Naive B cell (primary cell): ENCODE results near the gene KAT14. TPM values are rescaled to one million over a fixed set of nuclear protein-coding genes. Genes with fewer than 3 reads are reported as not detected.
A peak's percentile ranks its signal among the peaks of the same experiment; 100 is the strongest.
"Not testable (repeated sequence)": the region's sequence is repeated elsewhere in the genome, so short reads cannot be mapped to it uniquely, and the experiment has no call there.

Experiments
- ATAC-seq, 2 donors: fragments of 150-1000 bp; cut with Tn5 transposase; 2 replicates each; pipeline ENCODE4 v1.10.0; 2021; ENCODE audit warnings: low read depth in 2 of 2, mild to moderate bottlenecking in 2 of 2, moderate library complexity in 2 of 2
- DNase-seq: peaks from one replicate; pipeline ENCODE4 v3.0.0; 2022
- H3K27ac Mint-ChIP-seq, 6 donors: one replicate each; pipeline ENCODE4 v1.8.0; 2020 to 2022; ENCODE audit warnings: mild to moderate bottlenecking in 6 of 6, mixed read lengths in 6 of 6, moderate library complexity in 5 of 6, inconsistent platforms in 2 of 6
- H3K27me3 Mint-ChIP-seq, 3 donors: one replicate each; pipeline ENCODE4 v1.8.0; 2021 to 2022; ENCODE audit warnings: mixed read lengths in 3 of 3, mild to moderate bottlenecking in 1 of 3
- H3K36me3 Mint-ChIP-seq, 2 donors: one replicate each; pipeline ENCODE4 v1.8.0; 2020 to 2022; ENCODE audit warnings: mixed read lengths in 2 of 2, inconsistent platforms in 1 of 2, mild to moderate bottlenecking in 1 of 2
- H3K4me1 Mint-ChIP-seq, 3 donors: one replicate each; pipeline ENCODE4 v1.8.0; 2020 to 2022; ENCODE audit warnings: mixed read lengths in 3 of 3, inconsistent platforms in 1 of 3, mild to moderate bottlenecking in 1 of 3, moderate library complexity in 1 of 3
- H3K4me3 Mint-ChIP-seq, 8 donors: one replicate each; pipeline ENCODE4 v1.8.0; 2020 to 2022; ENCODE audit warnings: mild to moderate bottlenecking in 8 of 8, mixed read lengths in 8 of 8, moderate library complexity in 8 of 8, inconsistent platforms in 2 of 8
- H3K9me3 Mint-ChIP-seq, 7 donors: one replicate each; pipeline ENCODE4 v1.8.0; 2020 to 2022; ENCODE audit warnings: mixed read lengths in 7 of 7, mild to moderate bottlenecking in 5 of 7, inconsistent platforms in 2 of 7, moderate library complexity in 1 of 7
- polyA plus RNA-seq, 6 donors: library from polyadenylated mRNA; unstranded; fragments of 300-500 nt; fragmentation: Illumina TruSeq; gene quantifications; one replicate each; pipeline ENCODE4 v1.2.3, GENCODE V29; 2021; ENCODE audit warnings: low read depth in 6 of 6

Gene KAT14
- 10 to 100 TPM; 12.7 to 30.4 (median 18.3) TPM for polyA plus RNA-seq

- H3K36me3 Mint-ChIP-seq: peaks cover 4 to 5% of the 10 kb centered on the region in 2 donors
- peak within 1 kb of the TSS; percentile 87 to 96 (median 94) for H3K4me3 Mint-ChIP-seq
- peaks cover under 1 to 7% (median under 1%) of the 10 kb centered on the region in 3 donors for H3K27me3 Mint-ChIP-seq
- H3K27ac Mint-ChIP-seq: peak within 1 kb of the TSS; percentile 87 to 94 (median 91)
- H3K9me3 Mint-ChIP-seq: no peaks in the 10 kb centered on the region
- peak; percentile 85 to 86 for ATAC-seq
- peaks cover 21 to 35% (median 33%) of the 10 kb centered on the region in 3 donors for H3K4me1 Mint-ChIP-seq
- DNase-seq: peak; percentile 91
Observed at GRCh38 chr20:18137412-18138265, at the start of gene KAT14, which contains the start of gene PET117. KAT14 (plus strand) TSS chr20:18137863; CDS start chr20:18142661, 4,798 bp downstream. PET117 (plus strand) TSS chr20:18137863; CDS start chr20:18137956, 93 bp downstream.

GRCh38 chr20:18088298-18088697 is 49.4 kb upstream of the KAT14 start:
- not testable (repeated sequence) for H3K4me3 Mint-ChIP-seq, H3K27ac Mint-ChIP-seq, DNase-seq, H3K36me3 Mint-ChIP-seq, ATAC-seq, H3K9me3 Mint-ChIP-seq, H3K4me1 Mint-ChIP-seq
- peaks cover 8 to 40% (median 19%) of the 10 kb centered on the region in 3 donors for H3K27me3 Mint-ChIP-seq

GRCh38 chr20:18088841-18089240 is 48.8 kb upstream of the KAT14 start:
- not testable (repeated sequence) for DNase-seq, ATAC-seq, H3K9me3 Mint-ChIP-seq, H3K27ac Mint-ChIP-seq, H3K36me3 Mint-ChIP-seq, H3K4me3 Mint-ChIP-seq, H3K4me1 Mint-ChIP-seq
- H3K27me3 Mint-ChIP-seq: peaks cover 8 to 43% (median 24%) of the 10 kb centered on the region in 3 donors

- H3K4me3 Mint-ChIP-seq: no peak overlapping the region
- no peaks in the 10 kb centered on the region for H3K36me3 Mint-ChIP-seq
- no peaks in the 10 kb centered on the region for H3K4me1 Mint-ChIP-seq
- no peak overlapping the region for H3K27ac Mint-ChIP-seq
- H3K27me3 Mint-ChIP-seq: peaks cover 8 to 43% (median 28%) of the 10 kb centered on the region in 3 donors
- peaks cover 0 to 2% (median 0%) of the 10 kb centered on the region in 7 donors for H3K9me3 Mint-ChIP-seq
- no peak for DNase-seq
- no peak for ATAC-seq
Observed at GRCh38 chr20:18090044-18090443, 47.6 kb upstream of the KAT14 start.

- Mint-ChIP-seq H3K4me3 (no peak overlapping the region), H3K27ac (no peak overlapping the region), H3K36me3 (no peaks in the 10 kb centered on the region), H3K27me3 (peaks cover 8 to 43% (median 28%) of the 10 kb centered on the region in 3 donors), H3K9me3 (peaks cover 0 to 2% (median 0%) of the 10 kb centered on the region in 7 donors), H3K4me1 (no peaks in the 10 kb centered on the region)
- no peak for DNase-seq
- no peak for ATAC-seq
Observed at GRCh38 chr20:18090477-18090876, 47.2 kb upstream of the KAT14 start.

GRCh38 chr20:18091623-18092022 is 46.0 kb upstream of the KAT14 start:
- Mint-ChIP-seq H3K36me3 (no peaks in the 10 kb centered on the region), H3K27ac (no peak overlapping the region), H3K9me3 (no peaks in the 10 kb centered on the region), H3K4me1 (no peaks in the 10 kb centered on the region), H3K27me3 (peaks cover 5 to 43% (median 28%) of the 10 kb centered on the region in 3 donors), H3K4me3 (no peak overlapping the region)
- DNase-seq: no peak
- no peak for ATAC-seq

GRCh38 chr20:18092890-18093289 is 44.8 kb upstream of the KAT14 start:
- Mint-ChIP-seq H3K27ac (no peak overlapping the region), H3K4me1 (no peaks in the 10 kb centered on the region), H3K9me3 (no peaks in the 10 kb centered on the region), H3K27me3 (peaks cover 5 to 36% (median 28%) of the 10 kb centered on the region in 3 donors), H3K36me3 (no peaks in the 10 kb centered on the region), H3K4me3 (peak overlapping the region in 1 of 8 donors; percentile 30)
- DNase-seq (no peak), ATAC-seq (no peak)

- no peaks in the 10 kb centered on the region for H3K4me1 Mint-ChIP-seq
- ATAC-seq: no peak
- H3K27ac Mint-ChIP-seq: no peak overlapping the region
- H3K27me3 Mint-ChIP-seq: peaks cover 9 to 36% (median 28%) of the 10 kb centered on the region in 3 donors
- no peak overlapping the region for H3K4me3 Mint-ChIP-seq
- no peak for DNase-seq
- H3K36me3 Mint-ChIP-seq: no peaks in the 10 kb centered on the region
- peaks cover 0 to 3% (median 0%) of the 10 kb centered on the region in 7 donors for H3K9me3 Mint-ChIP-seq
Observed at GRCh38 chr20:18093388-18093787, 44.3 kb upstream of the KAT14 start.

- no peak for DNase-seq
- H3K27ac Mint-ChIP-seq: no peak overlapping the region
- H3K27me3 Mint-ChIP-seq: peaks cover 9 to 28% (median 28%) of the 10 kb centered on the region in 3 donors
- H3K4me1 Mint-ChIP-seq: no peaks in the 10 kb centered on the region
- no peak for ATAC-seq
- no peak overlapping the region for H3K4me3 Mint-ChIP-seq
- peaks cover 0 to 3% of the 10 kb centered on the region in 2 donors for H3K36me3 Mint-ChIP-seq
- peaks cover 0 to 3% (median 0%) of the 10 kb centered on the region in 7 donors for H3K9me3 Mint-ChIP-seq
Observed at GRCh38 chr20:18094191-18094590, 43.5 kb upstream of the KAT14 start.

GRCh38 chr20:18100569-18100968 is 37.1 kb upstream of the KAT14 start:
- ATAC-seq, H3K27ac Mint-ChIP-seq, H3K4me3 Mint-ChIP-seq, H3K4me1 Mint-ChIP-seq, H3K9me3 Mint-ChIP-seq, DNase-seq, H3K36me3 Mint-ChIP-seq: not testable (repeated sequence)
- H3K27me3 Mint-ChIP-seq: peaks cover 21 to 32% (median 30%) of the 10 kb centered on the region in 3 donors

- DNase-seq (no peak), ATAC-seq (no peak)
Observed at GRCh38 chr20:18101125-18101810, 36.4 kb upstream of the KAT14 start.

GRCh38 chr20:18103497-18103896 is 34.2 kb upstream of the KAT14 start:
- H3K4me1 Mint-ChIP-seq: no peaks in the 10 kb centered on the region
- no peak overlapping the region for H3K4me3 Mint-ChIP-seq
- peaks cover 12 to 39% (median 30%) of the 10 kb centered on the region in 3 donors for H3K27me3 Mint-ChIP-seq
- no peak overlapping the region for H3K27ac Mint-ChIP-seq
- peaks cover 2 to 7% (median 5%) of the 10 kb centered on the region in 7 donors for H3K9me3 Mint-ChIP-seq
- H3K36me3 Mint-ChIP-seq: peaks cover 0 to 3% of the 10 kb centered on the region in 2 donors
- no peak for DNase-seq
- ATAC-seq: no peak

More at GRCh38 chr20:18101125-18101810, 36.4 kb upstream of the KAT14 start:
- peaks cover 0 to 5% (median 2%) of the 10 kb centered on the region in 7 donors for H3K9me3 Mint-ChIP-seq
- no peak overlapping the region for H3K27ac Mint-ChIP-seq
- peaks cover 0 to 3% of the 10 kb centered on the region in 2 donors for H3K36me3 Mint-ChIP-seq
- no peaks in the 10 kb centered on the region for H3K4me1 Mint-ChIP-seq
- peaks cover 21 to 36% (median 30%) of the 10 kb centered on the region in 3 donors for H3K27me3 Mint-ChIP-seq
- no peak overlapping the region for H3K4me3 Mint-ChIP-seq

- H3K9me3 Mint-ChIP-seq: peaks cover 7 to 20% (median 10%) of the 10 kb centered on the region in 7 donors
- peaks cover 0 to 3% of the 10 kb centered on the region in 2 donors for H3K36me3 Mint-ChIP-seq
- no peak for DNase-seq
- no peak overlapping the region for H3K4me3 Mint-ChIP-seq
- peaks cover 0 to 44% (median 4%) of the 10 kb centered on the region in 3 donors for H3K27me3 Mint-ChIP-seq
- ATAC-seq: no peak
- H3K4me1 Mint-ChIP-seq: no peaks in the 10 kb centered on the region
- H3K27ac Mint-ChIP-seq: no peak overlapping the region
Observed at GRCh38 chr20:18108326-18108725, 29.3 kb upstream of the KAT14 start.
